Measurements from ENCODE around the gene FANCI.

Gene FANCI

DNA sequence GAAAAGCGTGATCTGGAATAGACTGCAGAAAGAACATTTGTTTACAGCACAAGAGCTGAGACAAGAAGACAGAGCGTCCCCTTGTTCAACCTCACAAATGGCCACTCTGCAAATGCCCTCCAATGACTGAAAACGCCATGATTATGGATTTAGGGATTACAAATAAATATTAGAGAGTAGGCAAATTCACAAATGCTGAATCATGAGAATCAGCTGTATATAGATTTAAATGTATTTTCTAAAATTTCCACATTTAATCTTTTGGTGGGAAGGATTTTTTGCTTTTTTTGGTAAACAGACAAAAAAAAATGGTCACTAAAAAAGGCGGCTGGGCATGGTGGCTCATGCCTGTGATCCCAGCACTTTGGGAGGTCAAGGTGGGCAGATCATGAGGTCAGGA is 101.5 kb downstream of the FANCI start:
- Histone ChIP-seq H2BK12ac (ENCODE audit: low read length) (no peak overlapping the region), H2BK15ac (ENCODE audit: low read length) (no peak overlapping the region), H4K91ac (ENCODE audit: low read depth, low read length, poor library complexity) (no peak overlapping the region), H3K36me3 (replicated peaks in 1 of 2; ENCODE audit: control insufficient read depth in 2 of 2, insufficient read depth in 2 of 2, low read length in 2 of 2) (no peaks in the 10 kb centered on the region), H3K27ac (replicated peaks; ENCODE audit: low read length) (no peak overlapping the region), H3K9me3 (replicated peaks in 1 of 2; ENCODE audit: control insufficient read depth in 2 of 2, insufficient read depth in 1 of 2, low read depth in 1 of 2, low read length in 2 of 2) (no peaks in the 10 kb centered on the region), H3K23ac (ENCODE audit: low read depth, low read length, poor library complexity) (no peak overlapping the region), H3K9ac (ENCODE audit: low read depth, low read length, poor library complexity) (no peak overlapping the region), H3K27me3 (ENCODE audit: control insufficient read depth in 3 of 3, insufficient read depth in 3 of 3, low read depth in 1 of 3, low read length in 3 of 3) (peaks cover 0 to 67% (median 0%) of the 10 kb centered on the region in 3 experiments), H3K14ac (ENCODE audit: low read length) (no peak overlapping the region), H3K18ac (ENCODE audit: low read length) (no peak overlapping the region), H2BK120ac (ENCODE audit: low read depth, low read length) (no peak overlapping the region), H3K79me1 (ENCODE audit: low read depth, low read length) (no peaks in the 10 kb centered on the region), H4K8ac (ENCODE audit: low read depth, low read length) (no peak overlapping the region), H3K4me1 (ENCODE audit: control insufficient read depth in 2 of 2, insufficient read depth in 1 of 2, low read depth in 1 of 2, low read length in 2 of 2) (peaks cover 0 to 8% of the 10 kb centered on the region in 2 donors), H3K4me3 (ENCODE audit: low read length in 2 of 2) (no peak overlapping the region), H3K4ac (ENCODE audit: low read length) (no peak overlapping the region), H2BK5ac (ENCODE audit: low read length) (no peak overlapping the region), H3K4me2 (ENCODE audit: insufficient read depth, low read length, poor library complexity, severe bottlenecking) (no peak overlapping the region), H2AFZ (ENCODE audit: low read length) (no peak overlapping the region), H2AK5ac (ENCODE audit: low read depth, low read length) (no peak overlapping the region)
- no CpG with 5 or more reads among the region's 4 CpGs for WGBS, 2 donors (ENCODE audit: extremely low coverage in 2 of 2, insufficient read length in 2 of 2, insufficient replicate concordance in 1 of 2)
- no peak for DNase-seq (ENCODE audit: low spot score)

DNA sequence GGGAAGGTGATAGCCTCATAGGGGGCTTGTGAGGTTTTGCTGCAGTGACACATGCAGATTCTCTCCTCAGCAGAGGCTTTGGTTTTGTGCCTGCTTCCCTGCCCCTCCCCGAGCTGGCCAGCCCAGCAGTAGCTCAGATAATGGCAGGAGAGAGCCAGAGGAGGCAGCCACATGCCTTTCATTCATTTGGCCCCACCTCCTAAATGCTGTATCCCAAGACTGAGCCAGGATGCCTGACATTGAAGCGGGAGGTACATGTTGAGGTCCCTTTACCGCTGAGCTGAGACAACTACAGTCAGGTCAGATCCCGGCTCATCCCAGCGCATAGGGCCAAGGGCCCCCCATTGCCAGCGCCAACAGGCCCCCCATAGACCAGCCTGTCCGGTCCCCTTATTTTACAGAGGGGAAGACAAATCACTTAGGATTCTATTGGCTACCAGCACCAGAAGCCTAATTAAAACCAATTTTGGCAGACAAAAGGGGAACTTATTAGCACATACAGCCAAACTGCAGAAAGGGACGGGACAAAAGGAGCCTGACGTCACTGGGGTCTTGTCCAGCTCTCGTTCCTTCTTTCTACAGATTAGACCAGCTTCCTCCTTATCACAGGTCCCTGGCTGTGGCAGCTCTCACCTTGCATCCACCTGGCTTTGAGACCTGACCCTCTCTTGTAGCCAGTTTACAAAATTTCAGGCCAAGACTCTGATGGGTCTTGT is 102.9 kb downstream of the FANCI start:
- H3K23ac ChIP-seq (ENCODE audit: low read depth, low read length, poor library complexity) = no peak overlapping the region
- no peak overlapping the region for H2BK12ac ChIP-seq (ENCODE audit: low read length)
- H3K18ac ChIP-seq (ENCODE audit: low read length) = no peak overlapping the region
- no peak overlapping the region for H3K9ac ChIP-seq (ENCODE audit: low read depth, low read length, poor library complexity)
- H3K4ac ChIP-seq (ENCODE audit: low read length) = no peak overlapping the region
- H2BK15ac ChIP-seq (ENCODE audit: low read length) = no peak overlapping the region
- no peaks in the 10 kb centered on the region for H3K79me1 ChIP-seq (ENCODE audit: low read depth, low read length)
- no peak overlapping the region for H2AK5ac ChIP-seq (ENCODE audit: low read depth, low read length)
- H3K4me1 ChIP-seq (ENCODE audit: control insufficient read depth in 2 of 2, insufficient read depth in 1 of 2, low read depth in 1 of 2, low read length in 2 of 2) = peaks cover 0 to 8% of the 10 kb centered on the region in 2 donors
- no peak overlapping the region for H2BK5ac ChIP-seq (ENCODE audit: low read length)
- no peaks in the 10 kb centered on the region for H3K36me3 ChIP-seq (replicated peaks in 1 of 2; ENCODE audit: control insufficient read depth in 2 of 2, insufficient read depth in 2 of 2, low read length in 2 of 2)
- H3K4me2 ChIP-seq (ENCODE audit: insufficient read depth, low read length, poor library complexity, severe bottlenecking) = peak overlapping the region; percentile 18
- no peak overlapping the region for H3K4me3 ChIP-seq (ENCODE audit: low read length in 2 of 2)
- H2AFZ ChIP-seq (ENCODE audit: low read length) = no peak overlapping the region
- no peak overlapping the region for H3K14ac ChIP-seq (ENCODE audit: low read length)
- no peak overlapping the region for H4K91ac ChIP-seq (ENCODE audit: low read depth, low read length, poor library complexity)
- no peaks in the 10 kb centered on the region for H3K9me3 ChIP-seq (replicated peaks in 1 of 2; ENCODE audit: control insufficient read depth in 2 of 2, insufficient read depth in 1 of 2, low read depth in 1 of 2, low read length in 2 of 2)
- DNase-seq (ENCODE audit: low spot score) = no peak
- H2BK120ac ChIP-seq (ENCODE audit: low read depth, low read length) = no peak overlapping the region
- H3K27me3 ChIP-seq (ENCODE audit: control insufficient read depth in 3 of 3, insufficient read depth in 3 of 3, low read depth in 1 of 3, low read length in 3 of 3) = peaks cover 0 to 64% (median 0%) of the 10 kb centered on the region in 3 experiments
- H4K8ac ChIP-seq (ENCODE audit: low read depth, low read length) = no peak overlapping the region
- H3K27ac ChIP-seq (replicated peaks; ENCODE audit: low read length) = no peak overlapping the region
- WGBS, 2 donors (ENCODE audit: extremely low coverage in 2 of 2, insufficient read length in 2 of 2, insufficient replicate concordance in 1 of 2) = no CpG with 5 or more reads among the region's 10 CpGs

- peaks cover 0 to 71% (median 2%) of the 10 kb centered on the region in 3 experiments for H3K27me3 ChIP-seq (ENCODE audit: control insufficient read depth in 3 of 3, insufficient read depth in 3 of 3, low read depth in 1 of 3, low read length in 3 of 3)
- no peak for DNase-seq (ENCODE audit: low spot score)
- no peak overlapping the region for H3K18ac ChIP-seq (ENCODE audit: low read length)
- peak overlapping the region; percentile 3 for H3K14ac ChIP-seq (ENCODE audit: low read length)
- H3K23ac ChIP-seq (ENCODE audit: low read depth, low read length, poor library complexity) = no peak overlapping the region
- no CpG with 5 or more reads among the region's 5 CpGs for WGBS, 2 donors (ENCODE audit: extremely low coverage in 2 of 2, insufficient read length in 2 of 2, insufficient replicate concordance in 1 of 2)
- H2BK120ac ChIP-seq (ENCODE audit: low read depth, low read length) = no peak overlapping the region
- H3K36me3 ChIP-seq (replicated peaks in 1 of 2; ENCODE audit: control insufficient read depth in 2 of 2, insufficient read depth in 2 of 2, low read length in 2 of 2) = no peaks in the 10 kb centered on the region
- H2AFZ ChIP-seq (ENCODE audit: low read length) = no peak overlapping the region
- no peak overlapping the region for H3K27ac ChIP-seq (replicated peaks; ENCODE audit: low read length)
- no peaks in the 10 kb centered on the region for H3K9me3 ChIP-seq (replicated peaks in 1 of 2; ENCODE audit: control insufficient read depth in 2 of 2, insufficient read depth in 1 of 2, low read depth in 1 of 2, low read length in 2 of 2)
- H4K91ac ChIP-seq (ENCODE audit: low read depth, low read length, poor library complexity) = no peak overlapping the region
- H2AK5ac ChIP-seq (ENCODE audit: low read depth, low read length) = no peak overlapping the region
- H3K4me1 ChIP-seq (ENCODE audit: control insufficient read depth in 2 of 2, insufficient read depth in 1 of 2, low read depth in 1 of 2, low read length in 2 of 2) = peaks cover 0 to 8% of the 10 kb centered on the region in 2 donors
- no peaks in the 10 kb centered on the region for H3K79me1 ChIP-seq (ENCODE audit: low read depth, low read length)
- H3K4me2 ChIP-seq (ENCODE audit: insufficient read depth, low read length, poor library complexity, severe bottlenecking) = no peak overlapping the region
- no peak overlapping the region for H3K4me3 ChIP-seq (ENCODE audit: low read length in 2 of 2)
- H3K4ac ChIP-seq (ENCODE audit: low read length) = no peak overlapping the region
- no peak overlapping the region for H2BK12ac ChIP-seq (ENCODE audit: low read length)
- no peak overlapping the region for H2BK15ac ChIP-seq (ENCODE audit: low read length)
- H2BK5ac ChIP-seq (ENCODE audit: low read length) = no peak overlapping the region
- no peak overlapping the region for H4K8ac ChIP-seq (ENCODE audit: low read depth, low read length)
- no peak overlapping the region for H3K9ac ChIP-seq (ENCODE audit: low read depth, low read length, poor library complexity)
Measured at GRCh38 chr15:89349206-89349558, 105.4 kb downstream of the FANCI start.

DNA sequence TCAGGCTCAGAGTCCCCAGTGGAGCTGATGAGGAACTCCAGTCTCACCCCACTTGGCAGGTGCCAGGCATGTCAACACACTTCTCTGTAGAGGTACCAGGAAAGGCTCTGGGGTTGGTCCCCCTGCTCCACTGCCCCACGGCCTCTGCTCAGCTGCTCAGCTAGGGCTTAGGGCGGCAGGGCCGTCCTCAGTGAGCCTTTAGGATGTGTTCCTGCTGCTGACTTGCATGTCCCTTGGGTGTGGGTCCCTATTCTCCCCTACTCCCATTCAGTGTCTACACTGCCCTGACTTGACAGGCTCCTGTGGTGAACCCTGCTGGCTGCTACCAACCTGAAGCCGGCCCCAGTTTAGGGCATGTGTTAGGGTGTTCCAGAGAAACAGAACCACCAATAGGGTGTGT is 108.7 kb downstream of the FANCI start:
- no peak overlapping the region for H4K8ac ChIP-seq (ENCODE audit: low read depth, low read length)
- H3K4me3 ChIP-seq (ENCODE audit: low read length in 2 of 2) = no peak overlapping the region
- H3K18ac ChIP-seq (ENCODE audit: low read length) = peak overlapping the region; percentile 5
- DNase-seq (ENCODE audit: low spot score) = no peak
- H2BK12ac ChIP-seq (ENCODE audit: low read length) = no peak overlapping the region
- no peak overlapping the region for H3K27ac ChIP-seq (replicated peaks; ENCODE audit: low read length)
- no peaks in the 10 kb centered on the region for H3K4me1 ChIP-seq (ENCODE audit: control insufficient read depth in 2 of 2, insufficient read depth in 1 of 2, low read depth in 1 of 2, low read length in 2 of 2)
- no peak overlapping the region for H2BK15ac ChIP-seq (ENCODE audit: low read length)
- H3K9ac ChIP-seq (ENCODE audit: low read depth, low read length, poor library complexity) = no peak overlapping the region
- no peak overlapping the region for H2AK5ac ChIP-seq (ENCODE audit: low read depth, low read length)
- no peak overlapping the region for H3K23ac ChIP-seq (ENCODE audit: low read depth, low read length, poor library complexity)
- no peak overlapping the region for H2BK120ac ChIP-seq (ENCODE audit: low read depth, low read length)
- H2BK5ac ChIP-seq (ENCODE audit: low read length) = no peak overlapping the region
- H3K36me3 ChIP-seq (replicated peaks in 1 of 2; ENCODE audit: control insufficient read depth in 2 of 2, insufficient read depth in 2 of 2, low read length in 2 of 2) = no peaks in the 10 kb centered on the region
- no peak overlapping the region for H4K91ac ChIP-seq (ENCODE audit: low read depth, low read length, poor library complexity)
- H3K4me2 ChIP-seq (ENCODE audit: insufficient read depth, low read length, poor library complexity, severe bottlenecking) = no peak overlapping the region
- H3K79me1 ChIP-seq (ENCODE audit: low read depth, low read length) = no peaks in the 10 kb centered on the region
- H3K9me3 ChIP-seq (replicated peaks in 1 of 2; ENCODE audit: control insufficient read depth in 2 of 2, insufficient read depth in 1 of 2, low read depth in 1 of 2, low read length in 2 of 2) = no peaks in the 10 kb centered on the region
- no peak overlapping the region for H3K4ac ChIP-seq (ENCODE audit: low read length)
- WGBS, 2 donors (ENCODE audit: extremely low coverage in 2 of 2, insufficient read length in 2 of 2, insufficient replicate concordance in 1 of 2) = no CpG with 5 or more reads among the region's 4 CpGs
- no peak overlapping the region for H2AFZ ChIP-seq (ENCODE audit: low read length)
- H3K27me3 ChIP-seq (ENCODE audit: control insufficient read depth in 3 of 3, insufficient read depth in 3 of 3, low read depth in 1 of 3, low read length in 3 of 3) = peaks cover 0 to 77% (median 15%) of the 10 kb centered on the region in 3 experiments
- H3K14ac ChIP-seq (ENCODE audit: low read length) = no peak overlapping the region
